H1 (cell line): ENCODE results near the gene VPS35L. TPM values are rescaled to one million over a fixed set of nuclear protein-coding genes. Genes with fewer than 3 reads are reported as not detected.

Source experiments
- CTCF ChIA-PET: fragments of 300-600 bp; sonication (Branson Sonifier 250); formaldehyde crosslinking; loops from one replicate; lab custom pipeline; 2021; ENCODE audit not compliant: partially characterized antibody; lab: Charles Lee
- POLR2A ChIA-PET: fragments of 300-600 bp; sonication (Branson Sonifier 250); formaldehyde crosslinking; loops from one replicate; lab custom pipeline; 2021; ENCODE audit warnings: inconsistent platforms; ENCODE audit not compliant: partially characterized antibody; lab: Charles Lee
- DNase-seq, 2 experiments: peaks; one replicate each; pipeline versions ENCODE4 v3.0.0 to v3.0.0-alpha.2; 2010 to 2022; ENCODE audit warnings: low spot score in 2 of 2, low read depth in 1 of 2, mixed read lengths in 1 of 2
- FAIRE-seq: peaks from 2 replicates; lab custom pipeline; 2011; peaks lifted over from hg19 to GRCh38; lab: Jason Lieb, UNC
- H2AFZ ChIP-seq: 2 replicates; pipeline ENCODE4 v1.8.1; 2012; ENCODE audit warnings: low read length, inconsistent platforms
- H2AK5ac ChIP-seq: 2 replicates; pipeline ENCODE4 v1.6.1; 2013; ENCODE audit warnings: low read depth, low read length
- H2BK120ac ChIP-seq: replicated peaks from 2 replicates; pipeline ENCODE3; 2013; ENCODE audit warnings: low read depth, low read length, inconsistent platforms
- H2BK12ac ChIP-seq: 2 replicates; pipeline ENCODE4 v1.6.1; 2013; ENCODE audit warnings: low read depth, low read length
- H2BK15ac ChIP-seq: 2 replicates; pipeline ENCODE4 v1.6.1; 2013; ENCODE audit warnings: low read length
- H2BK20ac ChIP-seq: 2 replicates; pipeline ENCODE4 v1.6.1; 2013; ENCODE audit warnings: low read length
- H2BK5ac ChIP-seq: 2 replicates; pipeline ENCODE4 v1.6.1; 2013; ENCODE audit warnings: low read depth, low read length
- H3K14ac ChIP-seq: 2 replicates; pipeline ENCODE4 v1.6.1; 2013; ENCODE audit warnings: inconsistent platforms; ENCODE audit not compliant: insufficient read length
- H3K18ac ChIP-seq: 2 replicates; pipeline ENCODE4 v1.6.1; 2013; ENCODE audit warnings: low read length; ENCODE audit errors: extremely low read depth
- H3K23ac ChIP-seq: 2 replicates; pipeline ENCODE4 v1.6.1; 2013; ENCODE audit warnings: inconsistent platforms; ENCODE audit not compliant: insufficient read length
- H3K23me2 ChIP-seq: 2 replicates; pipeline ENCODE4 v1.6.1; 2013; ENCODE audit warnings: low read depth, low read length
- H3K27ac ChIP-seq: 2 replicates; pipeline ENCODE4 v1.6.1; 2011; ENCODE audit warnings: low read depth, low read length, inconsistent platforms
- H3K27me3 ChIP-seq, 4 experiments: replicated peaks in 1 of 4; 1 replicate in 1 of 4; 2 replicates in 3 of 4; pipeline versions ENCODE4 v1.6.1 to v1.8.1; 2011 to 2013; ENCODE audit warnings: low read length in 3 of 4, mild to moderate bottlenecking in 3 of 4, inconsistent platforms in 2 of 4, mixed read lengths in 2 of 4, moderate library complexity in 1 of 4; ENCODE audit not compliant: control insufficient read depth in 3 of 4, insufficient read depth in 3 of 4; ENCODE audit errors: extremely low read depth in 1 of 4
- H3K36me3 ChIP-seq, 4 experiments: 2 replicates each; pipeline versions ENCODE4 v1.6.1 to v1.8.1; 2011 to 2013; ENCODE audit warnings: mild to moderate bottlenecking in 4 of 4, low read length in 3 of 4, moderate library complexity in 2 of 4, control low read depth in 1 of 4, inconsistent platforms in 1 of 4; ENCODE audit not compliant: insufficient read depth in 4 of 4, control insufficient read depth in 2 of 4
- H3K4ac ChIP-seq: replicated peaks from 2 replicates; pipeline ENCODE3; 2013; ENCODE audit warnings: low read length, low read depth, mixed read lengths, inconsistent platforms; ENCODE audit not compliant: insufficient read length
- H3K4me1 ChIP-seq, 4 experiments: replicated peaks in 1 of 4; 1 replicate in 1 of 4; 2 replicates in 3 of 4; pipeline versions ENCODE4 v1.6.1 to v1.8.1; 2011 to 2013; ENCODE audit warnings: low read length in 3 of 4, inconsistent platforms in 2 of 4, mixed read lengths in 1 of 4; ENCODE audit not compliant: insufficient read depth in 4 of 4, control insufficient read depth in 3 of 4
- H3K4me2 ChIP-seq, 2 experiments: 2 replicates each; pipeline versions ENCODE4 v1.6.1 to v1.8.1; 2011 to 2013; ENCODE audit warnings: low read depth in 2 of 2, low read length in 2 of 2, control low read depth in 1 of 2, inconsistent platforms in 1 of 2, mild to moderate bottlenecking in 1 of 2; ENCODE audit not compliant: insufficient read depth in 1 of 2
- H3K4me3 ChIP-seq, 4 experiments: fragments of 200-600, 300-600 bp in 1 of 4; sonication (generic), shearing (Covaris generic), sonication (Bioruptor Twin) in 1 of 4; 2 replicates each; pipeline versions ENCODE4 v1.5.1 to v1.8.1; 2011 to 2016; ENCODE audit warnings: low read length in 4 of 4, low read depth in 3 of 4, control low read depth in 2 of 4, inconsistent platforms in 2 of 4, mild to moderate bottlenecking in 2 of 4, mixed read lengths in 1 of 4, moderate library complexity in 1 of 4; ENCODE audit not compliant: insufficient read depth in 2 of 4; ENCODE audit errors: extremely low read depth in 1 of 4
- H3K56ac ChIP-seq: replicated peaks from 2 replicates; pipeline ENCODE3; 2013; ENCODE audit warnings: low read depth, mild to moderate bottlenecking, mixed read lengths, low read length, inconsistent platforms; ENCODE audit not compliant: insufficient read length
- H3K79me1 ChIP-seq: 2 replicates; pipeline ENCODE4 v1.6.1; 2013; ENCODE audit warnings: low read depth, low read length, control low read depth
- H3K79me2 ChIP-seq, 2 experiments: 2 replicates each; pipeline versions ENCODE4 v1.6.1 to v1.8.1; 2012 to 2013; ENCODE audit warnings: low read length in 2 of 2, mild to moderate bottlenecking in 2 of 2, inconsistent platforms in 1 of 2; ENCODE audit not compliant: insufficient read depth in 2 of 2, control insufficient read depth in 1 of 2
- H3K9ac ChIP-seq, 4 experiments: replicated peaks in 1 of 4; 1 replicate in 1 of 4; 2 replicates in 3 of 4; pipeline versions ENCODE4 v1.6.1 to v1.8.1; 2011 to 2013; ENCODE audit warnings: low read depth in 3 of 4, low read length in 3 of 4, control low read depth in 2 of 4, mild to moderate bottlenecking in 2 of 4, moderate library complexity in 2 of 4, inconsistent platforms in 1 of 4; ENCODE audit errors: extremely low read depth in 1 of 4
- H3K9me3 ChIP-seq, 2 experiments: 2 replicates each; pipeline versions ENCODE4 v1.6.1 to v1.8.1; 2012 to 2013; ENCODE audit warnings: mild to moderate bottlenecking in 2 of 2, moderate library complexity in 2 of 2, control low read depth in 1 of 2, inconsistent platforms in 1 of 2, low read depth in 1 of 2, low read length in 1 of 2, mixed read lengths in 1 of 2; ENCODE audit not compliant: insufficient read depth in 2 of 2
- H4K20me1 ChIP-seq, 2 experiments: replicated peaks in 1 of 2; 2 replicates each; pipeline versions ENCODE3 to v1.8.1; 2011 to 2013; ENCODE audit warnings: inconsistent platforms in 2 of 2, low read length in 2 of 2, mild to moderate bottlenecking in 1 of 2; ENCODE audit not compliant: insufficient read depth in 2 of 2, control insufficient read depth in 1 of 2
- H4K5ac ChIP-seq: 2 replicates; pipeline ENCODE4 v1.6.1; 2013; ENCODE audit warnings: low read length, low read depth, mixed read lengths, inconsistent platforms; ENCODE audit not compliant: insufficient read length
- H4K8ac ChIP-seq: 2 replicates; pipeline ENCODE4 v1.8.0; 2013; ENCODE audit warnings: mild to moderate bottlenecking, moderate library complexity, low read length, inconsistent platforms; ENCODE audit not compliant: insufficient read depth; ENCODE audit errors: extremely low read depth
- H4K91ac ChIP-seq: replicated peaks from 2 replicates; pipeline ENCODE3; 2013; ENCODE audit warnings: low read length, mixed read lengths, inconsistent platforms; ENCODE audit not compliant: insufficient read length
- CEBPB ChIP-seq: IDR thresholded peaks from 2 replicates; pipeline ENCODE4 v1.6.1; 2012; ENCODE audit warnings: low read depth, low read length
- CHD1 ChIP-seq: IDR thresholded peaks from 2 replicates; pipeline ENCODE4 v1.6.1; 2012; ENCODE audit warnings: low read depth, low read length, improper control_type of control experiment
- EP300 ChIP-seq, 2 experiments: IDR thresholded peaks; 1 replicate in 1 of 2; 2 replicates in 1 of 2; pipeline ENCODE4 v1.6.1; 2011 to 2012; ENCODE audit warnings: low read depth in 2 of 2, low read length in 2 of 2, mild to moderate bottlenecking in 2 of 2, borderline replicate concordance in 1 of 2, inconsistent platforms in 1 of 2, moderate library complexity in 1 of 2
- FOSL1 ChIP-seq: IDR thresholded peaks from 2 replicates; pipeline ENCODE4 v1.6.1; 2011; ENCODE audit warnings: mild to moderate bottlenecking, low read depth, low read length, moderate library complexity; ENCODE audit not compliant: insufficient read depth
- KDM5A ChIP-seq: fragments of 200-600 bp; IDR thresholded peaks from 2 replicates; pipeline ENCODE4 v1.7.1; 2012; ENCODE audit warnings: mild to moderate bottlenecking, low read length, inconsistent platforms, mixed read lengths
- NRF1 ChIP-seq: IDR thresholded peaks from 2 replicates; pipeline ENCODE4 v1.6.1; 2011; ENCODE audit warnings: mild to moderate bottlenecking, low read depth, low read length, improper control_type of control experiment
- POLR2A ChIP-seq, 2 experiments: IDR thresholded peaks; 1 replicate in 1 of 2; 2 replicates in 1 of 2; pipeline ENCODE4 v1.6.1; 2011; ENCODE audit warnings: low read depth in 2 of 2, low read length in 2 of 2, mild to moderate bottlenecking in 2 of 2; ENCODE audit errors: control extremely low read depth in 1 of 2
- ZNF274 ChIP-seq: IDR thresholded peaks from 2 replicates; pipeline ENCODE4 v1.7.0; 2012; ENCODE audit warnings: low read length, borderline replicate concordance; ENCODE audit errors: extremely low read depth
- WGBS, 2 experiments: shearing (Covaris generic) in 1 of 2; methylation state at CpG; one replicate each; pipeline versions ENCODE4 v1.1.6 to v1.1.7; 2013 to 2015; ENCODE audit warnings: low lambda C conversion rate in 2 of 2, mixed read lengths in 2 of 2, inconsistent platforms in 1 of 2, low coverage in 1 of 2, missing lambda C conversion rate in 1 of 2; ENCODE audit not compliant: insufficient replicate concordance in 2 of 2, insufficient coverage in 1 of 2, insufficient read length in 1 of 2; ENCODE audit errors: extremely low coverage in 1 of 2, missing lambda C conversion rate in 1 of 2; 5-methylcytosine and 5-hydroxymethylcytosine counted together
- polyA plus RNA-seq, 7 experiments: library from polyadenylated mRNA; depleted of rRNA in 3 of 7; stranded (reverse) in 5 of 7; unstranded in 2 of 7; fragments of >200 nt in 5 of 7; fragments of 200-250 nt in 2 of 7; gene quantifications; 1 replicate in 5 of 7; 2 replicates in 1 of 7; 4 replicates in 1 of 7; pipeline versions ENCODE4 v1.2.1 to v1.2.3, GENCODE V29; 2011 to 2013; ENCODE audit warnings: missing spikeins in 2 of 7, mixed read lengths in 2 of 7
- total RNA-seq: library from RNA; stranded (reverse); fragmentation: NEBNext Ultra II Directional; extraction: Animal tissue kit (Norgen Biotek cat#: 25700); gene quantifications from 2 replicates; pipeline ENCODE4 v1.2.1, GENCODE V29; 2021
- TF ChIP-seq, protein P1 (sequence below): IDR thresholded peaks from 2 replicates; pipeline ENCODE4 v1.6.1; 2012; ENCODE audit warnings: inconsistent platforms
- TF ChIP-seq, protein P2 (sequence below): IDR thresholded peaks from 2 replicates; pipeline ENCODE4 v1.6.1; 2011; ENCODE audit warnings: low read length, improper control_type of control experiment

The VPS35L gene
- total and polyA plus RNA-seq, 2 of the 8 experiments (the other 6 are each of a cell fraction or from before 2014, with no cell fraction given), result 31.5 to 57.1 TPM

DNA sequence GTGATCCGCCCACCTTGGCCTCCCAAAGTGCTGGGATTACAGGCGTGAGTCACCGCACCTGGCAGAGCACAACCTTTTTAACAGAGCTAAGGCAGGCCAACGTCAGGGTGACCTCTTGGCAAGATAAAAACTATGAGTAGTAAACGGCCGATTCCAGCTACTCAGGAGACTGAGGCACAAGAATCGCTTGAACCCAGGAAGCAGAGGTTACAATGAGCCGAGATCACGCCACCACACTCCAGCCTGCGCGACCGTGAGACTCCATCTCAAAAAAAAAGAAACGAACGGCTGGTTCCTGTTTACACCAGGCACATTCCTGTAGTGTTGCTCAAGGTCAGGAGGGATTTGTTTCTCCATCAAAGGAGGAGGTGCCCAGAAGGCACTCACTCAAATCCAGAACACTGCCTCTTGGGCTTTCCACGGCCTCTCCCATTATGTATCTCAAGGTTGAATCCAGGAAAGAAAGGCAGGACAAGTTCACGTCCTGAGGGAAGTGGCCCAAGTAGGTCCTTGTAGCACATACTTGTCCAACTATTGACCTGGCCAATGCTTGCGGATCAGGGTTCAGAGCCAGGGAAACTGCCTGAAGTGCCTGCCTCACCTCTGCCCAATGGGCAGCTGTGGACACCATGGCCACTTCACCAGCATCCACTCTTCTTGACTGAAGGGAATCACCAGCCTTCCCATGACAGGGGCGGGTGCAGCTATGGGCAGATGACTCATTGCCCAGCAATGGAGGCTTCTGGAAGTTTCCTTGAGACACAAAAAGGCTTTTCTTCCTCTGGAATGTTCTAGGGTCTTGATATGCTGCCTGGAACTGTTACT is 149.0 kb downstream of the VPS35L start:
- no peak overlapping the region for H3K9ac ChIP-seq
- no peak overlapping the region for H2BK12ac ChIP-seq
- peaks cover 34 to 89% (median 54%) of the 10 kb centered on the region in 4 experiments for H3K36me3 ChIP-seq
- H3K23ac ChIP-seq, result no peak overlapping the region
- peaks cover 19 to 31% of the 10 kb centered on the region in 2 experiments for H4K20me1 ChIP-seq
- no peak overlapping the region for H3K4me3 ChIP-seq
- H3K9me3 ChIP-seq, result no peaks in the 10 kb centered on the region; a peak in 1 of 4 replicates
- H4K8ac ChIP-seq, result no peak overlapping the region
- H3K4ac ChIP-seq, result no peak overlapping the region
- no peak overlapping the region for H4K5ac ChIP-seq
- H3K79me2 ChIP-seq, result peaks cover 3 to 60% of the 10 kb centered on the region in 2 experiments; a peak in 3 of 4 replicates
- no peak overlapping the region for H2BK20ac ChIP-seq
- H4K91ac ChIP-seq, result no peak overlapping the region
- DNase-seq (no peak), FAIRE-seq (no peak)
- H2BK15ac ChIP-seq, result no peak overlapping the region
- WGBS, 2 experiments, result 88% methylated on average over 18 of the region's 18 CpGs; no CpG with 5 or more reads in 1 of the 2 experiments
- no peak overlapping the region for H3K14ac ChIP-seq
- no peaks in the 10 kb centered on the region for H3K27me3 ChIP-seq
- H2BK120ac ChIP-seq, result no peak overlapping the region
- no peaks in the 10 kb centered on the region for H3K23me2 ChIP-seq
- no peak overlapping the region for H3K4me2 ChIP-seq
- no peak overlapping the region for H3K56ac ChIP-seq
- H3K27ac ChIP-seq, result no peak overlapping the region
- H3K4me1 ChIP-seq, result peaks cover 3 to 19% (median 15%) of the 10 kb centered on the region in 4 experiments
- H2AFZ ChIP-seq, result no peak overlapping the region
- no peak overlapping the region for H2BK5ac ChIP-seq
- H3K79me1 ChIP-seq, result peaks cover 21% of the 10 kb centered on the region
- no peak overlapping the region for H3K18ac ChIP-seq
- H2AK5ac ChIP-seq, result no peak overlapping the region
- CTCF ChIA-PET, result interaction anchor here (0.9 to 1.6 kb wide), 2 partner anchors 8 to 89 kb away, joined by 3 read pairs; no protein-coding TSS in a partner anchor
- POLR2A ChIA-PET, result interaction anchor here (1.4 to 4.2 kb wide), 4 partner anchors 9 to 177 kb away, joined by 3 to 23 read pairs (median 12); partner anchors contain the start of genes IQCK and KNOP1
- TF ChIP-seq FOSL1 (no peak), NRF1 (no peak), ZNF274 (no peak), KDM5A (no peak), POLR2A (IDR thresholded peaks at IDR 0.05; ENCODE audit: control extremely low read depth in 1 of 2, low read depth in 2 of 2, low read length in 2 of 2) (no peak), CHD1 (no peak), CEBPB (no peak), EP300 (IDR thresholded peaks at IDR 0.05; ENCODE audit: borderline replicate concordance in 1 of 2, low read depth in 2 of 2, low read length in 2 of 2) (no peak)
- TF ChIP-seq, protein P1, sequence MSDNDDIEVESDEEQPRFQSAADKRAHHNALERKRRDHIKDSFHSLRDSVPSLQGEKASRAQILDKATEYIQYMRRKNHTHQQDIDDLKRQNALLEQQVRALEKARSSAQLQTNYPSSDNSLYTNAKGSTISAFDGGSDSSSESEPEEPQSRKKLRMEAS, result no peak
- TF ChIP-seq, protein P2, sequence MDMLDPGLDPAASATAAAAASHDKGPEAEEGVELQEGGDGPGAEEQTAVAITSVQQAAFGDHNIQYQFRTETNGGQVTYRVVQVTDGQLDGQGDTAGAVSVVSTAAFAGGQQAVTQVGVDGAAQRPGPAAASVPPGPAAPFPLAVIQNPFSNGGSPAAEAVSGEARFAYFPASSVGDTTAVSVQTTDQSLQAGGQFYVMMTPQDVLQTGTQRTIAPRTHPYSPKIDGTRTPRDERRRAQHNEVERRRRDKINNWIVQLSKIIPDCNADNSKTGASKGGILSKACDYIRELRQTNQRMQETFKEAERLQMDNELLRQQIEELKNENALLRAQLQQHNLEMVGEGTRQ, result no peak
